HG02642 (cell line): Measurements from ENCODE around the gene PHACTR3.

ENCODE experiments used
- ATAC-seq: cut with Tn5 transposase; IDR thresholded peaks from one replicate; pipeline ENCODE4 v1.9.1; 2021; ENCODE audit warnings: mild to moderate bottlenecking; ENCODE audit not compliant: unreplicated experiment, poor library complexity

PHACTR3 gene

GRCh38 chr20:59820204-59821041 is 216.1 kb downstream of the PHACTR3 start:
- no peak for ATAC-seq

DNA sequence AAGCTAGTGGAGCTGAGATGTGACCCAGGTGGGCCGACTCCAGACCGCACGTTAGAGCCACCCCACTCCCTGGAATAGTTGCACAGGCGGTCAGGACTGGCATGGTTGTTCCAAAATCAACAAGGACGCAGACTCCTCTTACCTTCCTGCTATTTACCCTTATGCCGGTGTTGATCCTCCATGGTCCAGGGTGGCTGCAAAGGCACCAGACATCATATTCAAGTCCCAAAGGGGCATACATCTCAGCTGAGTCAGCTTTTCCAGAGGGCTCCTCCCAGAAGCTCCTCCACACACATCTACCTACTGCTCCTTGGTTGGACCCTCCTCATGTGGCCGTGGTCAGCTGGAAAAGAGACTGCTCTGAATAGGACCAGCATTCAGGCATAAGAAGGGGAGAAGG is 216.9 kb downstream of the PHACTR3 start:
- ATAC-seq = no peak

DNA sequence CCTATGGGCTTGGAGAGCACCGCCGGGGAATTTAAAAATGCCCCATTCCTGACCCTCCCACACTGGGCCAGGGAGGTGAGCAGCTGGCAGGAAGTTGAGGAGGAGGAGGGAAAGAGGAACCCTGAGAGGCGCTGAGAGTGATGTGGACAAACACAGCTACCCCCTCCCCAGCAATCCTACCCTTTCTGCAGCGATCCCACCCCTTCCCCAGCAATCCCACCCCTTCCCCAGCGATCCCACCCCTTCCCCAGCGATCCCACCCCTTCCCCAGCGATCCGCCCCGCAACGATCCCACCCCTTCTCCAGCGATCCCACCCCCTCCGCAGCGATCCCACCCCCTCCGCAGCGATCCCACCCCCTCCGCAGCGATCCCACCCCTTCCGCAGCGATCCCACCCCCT is 217.4 kb downstream of the PHACTR3 start:
- no peak for ATAC-seq

DNA sequence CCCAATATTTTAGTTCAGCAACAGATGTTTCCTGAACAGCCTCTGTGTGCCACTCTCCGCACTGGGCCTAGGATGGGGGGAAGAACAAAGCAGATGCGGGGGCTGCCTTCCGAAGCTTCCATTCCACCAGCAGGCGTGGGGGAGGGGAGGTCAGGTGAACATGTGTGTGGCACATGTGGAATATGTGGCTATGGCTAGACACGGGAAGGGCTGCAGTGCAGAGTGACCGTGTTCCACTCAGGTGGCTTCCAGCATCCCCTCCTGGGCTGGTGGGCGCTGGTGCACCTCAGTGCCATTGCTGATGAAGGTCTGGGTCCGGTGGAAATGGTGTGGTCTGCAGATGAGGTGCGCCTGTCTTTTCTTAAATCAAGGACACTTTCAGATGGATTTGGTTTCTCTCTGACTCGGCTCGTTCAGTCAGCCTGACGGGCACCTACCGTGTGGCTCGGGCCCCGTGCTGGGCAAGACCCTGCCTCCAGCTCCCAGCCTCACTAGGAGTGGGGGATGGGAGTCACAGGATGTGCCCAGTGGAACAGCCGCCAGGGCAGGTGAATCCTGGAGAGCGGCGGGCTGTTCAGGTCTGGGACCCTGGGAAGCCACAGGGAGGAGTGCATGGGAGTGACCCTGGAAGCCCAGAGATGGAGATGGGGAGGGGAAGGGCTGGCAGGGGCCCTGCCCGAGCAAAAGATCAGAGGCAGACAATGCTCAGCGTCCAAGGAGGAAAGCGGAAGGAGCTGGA is 218.1 kb downstream of the PHACTR3 start:
- no peak for ATAC-seq

- no peak for ATAC-seq
Measured at GRCh38 chr20:59823030-59823423, 218.7 kb downstream of the PHACTR3 start.

DNA sequence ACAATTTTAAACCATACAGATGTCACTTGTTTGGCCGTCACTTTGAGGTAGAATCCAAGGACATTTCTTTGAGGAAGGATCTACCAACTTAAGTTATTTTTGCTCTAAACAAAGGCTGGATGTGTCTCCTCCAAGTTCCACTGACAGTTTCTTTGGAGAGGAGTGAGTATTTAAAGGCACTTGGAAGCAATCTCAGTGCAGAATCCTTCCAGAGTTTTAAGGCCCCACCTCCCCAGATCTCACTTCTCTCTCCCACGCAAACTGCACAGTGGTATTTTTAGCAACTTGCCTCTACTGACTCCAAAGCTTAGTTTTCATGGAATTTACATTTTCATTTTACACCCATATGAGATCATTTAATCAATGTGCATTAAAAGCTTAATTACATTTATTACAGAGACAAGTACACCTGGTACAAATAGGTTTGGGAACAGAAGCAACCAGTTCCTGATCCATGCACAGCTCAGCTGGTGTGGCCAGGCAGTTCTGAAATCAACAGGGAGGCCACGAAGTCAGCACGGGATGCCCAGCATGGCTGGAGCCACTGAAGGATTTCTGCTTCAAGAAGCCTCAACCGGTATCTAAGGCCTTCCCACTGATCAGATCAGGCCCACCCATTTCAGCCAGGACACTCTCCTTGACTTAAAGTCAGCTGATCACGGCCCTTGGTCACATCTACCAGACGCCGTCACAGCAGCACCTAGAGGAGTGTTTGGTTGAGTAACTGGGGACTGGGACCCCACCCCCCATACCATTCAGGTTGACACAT is 219.3 kb downstream of the PHACTR3 start:
- ATAC-seq = no peak

DNA sequence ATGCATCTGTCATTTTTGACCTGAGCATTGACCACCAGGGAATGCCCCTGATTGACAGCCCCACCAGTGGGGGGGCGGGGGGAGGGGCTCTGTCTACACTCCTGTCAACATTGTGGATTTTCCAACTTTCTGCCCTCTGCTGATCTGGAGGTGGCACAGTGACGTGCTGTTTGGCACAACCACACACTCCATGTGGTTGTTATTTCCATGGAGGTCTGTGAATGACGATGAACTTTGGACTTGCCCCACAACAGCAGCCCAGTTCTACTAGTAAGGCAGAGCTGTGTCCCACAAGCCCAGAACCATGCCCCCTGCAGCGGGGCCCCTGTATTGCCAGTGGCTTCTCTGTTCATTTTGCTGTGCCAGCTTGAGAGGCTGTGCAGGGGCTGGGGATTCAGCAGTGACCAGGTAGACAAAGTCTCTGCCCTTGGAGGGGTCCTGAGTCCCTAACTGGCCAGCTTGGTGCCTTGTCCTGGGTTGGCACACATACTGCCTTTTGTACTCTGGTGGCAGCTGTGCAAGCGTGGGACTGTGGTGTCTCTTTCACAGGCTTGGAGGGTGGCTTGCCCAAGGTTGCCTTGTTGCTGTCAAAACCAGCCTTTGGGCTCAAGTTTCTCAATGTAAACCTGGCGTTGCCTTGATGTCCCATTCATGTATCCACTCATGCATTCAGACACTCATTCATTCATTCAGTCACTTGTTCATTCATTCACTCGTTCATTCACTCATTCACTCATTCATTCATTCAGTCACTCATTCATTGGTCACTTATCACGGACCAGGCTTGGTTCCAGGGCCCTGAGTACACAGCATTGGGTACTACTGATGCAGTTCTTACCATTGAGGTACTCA is 220.6 kb downstream of the PHACTR3 start:
- no peak for ATAC-seq

DNA sequence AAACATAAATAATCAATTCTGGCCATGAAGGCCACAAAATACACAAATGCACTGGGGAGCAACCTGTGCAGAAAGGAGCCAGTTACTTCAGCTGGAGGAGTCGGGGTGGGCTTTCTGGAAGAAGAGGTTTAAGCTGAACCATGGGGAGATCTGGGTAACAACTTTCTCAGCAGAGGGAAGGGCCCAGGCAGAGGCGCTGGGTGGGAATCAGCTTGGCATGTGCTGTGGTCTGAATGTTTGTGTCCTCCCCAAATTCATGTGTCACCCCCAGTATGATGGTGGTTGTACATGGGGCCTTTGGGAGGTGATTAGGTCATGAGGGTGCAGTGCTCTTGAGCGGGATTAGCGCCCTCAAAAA is 221.2 kb downstream of the PHACTR3 start:
- no peak for ATAC-seq

DNA sequence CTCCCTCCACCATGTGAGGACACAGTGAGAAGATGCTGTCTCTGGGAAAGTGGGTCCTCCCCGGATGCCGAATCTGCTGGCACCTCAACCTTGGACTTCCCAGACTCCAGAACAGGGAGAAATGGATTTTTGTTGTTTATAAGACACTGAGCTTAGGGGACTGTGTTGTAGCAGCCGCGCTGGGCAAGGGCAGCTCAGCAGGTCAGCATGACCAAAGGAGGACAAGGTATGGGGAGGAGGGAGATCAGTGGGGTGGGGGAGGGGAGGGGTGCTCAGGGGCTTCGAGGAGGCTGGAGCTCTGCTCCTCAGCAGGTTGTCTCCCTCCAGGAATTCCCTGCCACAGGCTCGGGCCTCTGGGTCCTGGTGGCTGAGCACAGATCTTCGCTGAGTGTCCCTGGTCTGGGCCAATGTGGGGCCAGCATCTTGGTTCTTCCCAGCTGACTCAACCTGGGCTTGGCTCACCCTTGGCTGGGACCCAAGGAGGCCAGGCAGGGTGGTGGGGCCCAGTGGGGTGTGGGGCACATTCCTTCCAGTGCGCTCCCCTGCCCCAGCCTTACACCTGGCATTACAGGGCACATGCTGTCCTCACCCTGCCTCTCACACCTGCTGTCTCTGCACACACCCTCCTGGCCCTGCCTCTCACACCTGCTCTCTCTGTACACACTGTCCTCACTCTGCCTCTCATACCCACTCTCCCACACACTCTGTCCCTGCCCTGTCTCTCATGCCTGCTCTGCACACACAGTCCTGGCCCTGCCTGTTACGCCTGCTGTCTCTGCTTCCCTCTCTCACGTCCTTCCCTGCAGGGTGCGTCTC is 221.8 kb downstream of the PHACTR3 start:
- no peak for ATAC-seq

GRCh38 chr20:59827138-59828056 is 223.1 kb downstream of the PHACTR3 start:
- ATAC-seq = no peak

DNA sequence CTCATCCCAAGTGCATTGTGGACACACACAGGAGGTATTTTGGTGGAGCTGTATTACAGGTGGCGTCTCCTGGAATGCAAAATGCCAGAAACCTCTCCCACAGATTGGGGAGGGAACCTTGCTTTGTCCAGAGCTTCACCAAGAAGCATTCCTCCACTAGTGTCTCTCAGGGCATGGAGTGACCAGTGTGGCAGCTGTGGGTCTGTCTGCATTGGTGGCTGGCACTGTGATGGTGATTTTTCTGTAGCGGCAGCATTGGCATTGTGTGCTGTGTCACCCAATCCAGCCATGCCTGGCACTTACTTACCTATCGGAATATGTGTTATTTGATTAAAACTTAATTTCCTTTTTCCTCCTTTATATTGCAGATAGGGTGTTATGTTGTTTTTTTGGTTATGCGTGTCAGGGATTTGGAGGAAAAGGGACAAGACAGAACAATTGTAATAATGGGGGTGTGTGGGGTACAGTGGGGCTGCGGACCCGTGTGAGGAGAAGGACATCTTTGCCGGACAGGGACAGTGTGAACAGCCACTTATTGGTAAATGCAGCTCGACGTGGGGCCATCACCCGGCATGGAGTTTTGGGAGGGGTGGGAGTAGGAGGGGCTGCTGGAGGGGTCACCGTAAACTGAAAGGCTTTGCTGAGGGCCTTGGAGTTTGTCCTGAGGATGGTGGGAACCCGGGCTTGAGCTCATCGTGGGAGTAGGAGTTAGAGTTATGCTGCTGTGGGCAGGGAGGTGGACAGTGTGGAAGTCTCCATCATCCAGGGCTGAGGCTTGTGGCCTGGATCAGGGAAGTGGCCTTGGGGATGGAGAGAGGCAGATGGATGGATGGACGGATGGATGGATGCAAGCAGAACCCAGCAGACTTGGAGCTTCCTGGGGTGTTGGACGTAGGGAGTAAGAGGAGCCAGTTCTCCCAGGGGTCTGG is 224.0 kb downstream of the PHACTR3 start:
- no peak for ATAC-seq

DNA sequence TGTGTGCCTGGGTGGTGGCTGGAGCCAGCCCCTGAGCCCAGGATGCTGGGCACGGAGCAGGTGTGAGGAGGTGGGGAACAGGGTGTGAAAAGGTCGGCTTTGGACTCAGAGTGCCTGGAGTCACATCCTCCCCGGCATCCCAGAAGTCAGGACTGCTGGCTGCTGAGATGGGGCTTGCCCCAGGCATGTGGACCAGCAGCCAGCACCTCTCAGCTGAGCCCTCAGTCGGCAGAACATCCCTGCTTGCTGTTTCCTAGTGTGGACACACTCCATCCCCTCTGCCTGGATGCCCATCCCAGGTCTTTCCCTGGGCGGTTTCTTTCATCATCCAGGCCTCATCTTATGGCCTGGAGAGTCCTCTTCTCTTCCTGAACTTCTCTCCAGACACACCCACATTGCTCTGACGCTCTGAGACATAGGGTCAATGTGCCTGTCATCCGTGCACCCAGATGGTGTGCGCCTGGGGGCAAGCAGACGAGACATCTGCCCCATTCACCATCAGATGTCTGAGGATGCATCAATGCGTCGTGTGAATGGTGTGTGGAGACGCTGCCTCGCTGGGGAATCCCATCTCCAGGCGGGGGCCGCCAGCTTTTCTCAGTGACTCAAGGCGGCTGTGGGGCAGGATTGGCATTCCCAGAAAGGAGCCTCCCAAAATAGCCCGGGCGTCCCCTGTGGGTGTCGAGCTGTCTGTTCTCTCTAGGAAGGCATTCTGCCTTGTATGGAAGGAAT is 224.9 kb downstream of the PHACTR3 start:
- no peak for ATAC-seq

- ATAC-seq = no peak
Measured at GRCh38 chr20:59829786-59830664, 225.7 kb downstream of the PHACTR3 start.

GRCh38 chr20:59830665-59831023 is 226.3 kb downstream of the PHACTR3 start:
- ATAC-seq = no peak

- no peak for ATAC-seq
Measured at GRCh38 chr20:59831024-59831915, 226.9 kb downstream of the PHACTR3 start.
